ENCODE measurements around the gene KRTAP27-1.

KRTAP27-1 gene, protein sequence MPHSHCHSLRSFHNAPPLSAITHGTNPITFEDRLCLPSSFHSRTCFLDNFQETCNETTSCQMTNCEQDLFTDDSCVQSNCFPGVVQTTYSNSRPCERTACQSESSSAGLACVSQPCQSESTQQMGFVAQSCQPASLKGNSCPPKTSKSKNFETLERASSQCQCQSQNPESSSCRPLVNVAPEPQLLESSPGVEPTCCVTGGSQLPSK

DNA sequence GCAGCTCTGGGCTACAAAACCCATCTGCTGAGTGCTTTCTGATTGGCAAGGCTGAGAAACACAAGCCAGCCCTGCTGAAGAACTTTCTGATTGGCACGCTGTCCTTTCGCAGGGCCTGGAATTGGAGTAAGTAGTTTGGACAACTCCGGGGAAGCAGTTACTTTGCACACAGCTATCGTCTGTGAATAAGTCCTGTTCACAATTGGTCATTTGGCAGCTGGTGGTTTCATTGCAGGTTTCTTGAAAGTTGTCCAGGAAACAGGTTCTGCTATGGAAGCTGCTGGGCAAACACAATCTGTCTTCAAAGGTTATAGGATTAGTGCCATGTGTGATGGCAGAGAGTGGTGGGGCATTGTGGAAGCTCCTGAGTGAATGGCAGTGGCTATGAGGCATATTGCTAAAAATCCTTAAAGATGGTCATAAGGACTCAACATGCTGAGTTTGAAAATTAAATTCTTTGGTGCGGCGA, at the start of gene KRTAP27-1:
Gene KRTAP27-1, minus strand, starts transcription at position 419 of the 469 bp plus-strand sequence. Its CDS starts 26 bp downstream, at position 393.
- no peak for DNase-seq

DNA sequence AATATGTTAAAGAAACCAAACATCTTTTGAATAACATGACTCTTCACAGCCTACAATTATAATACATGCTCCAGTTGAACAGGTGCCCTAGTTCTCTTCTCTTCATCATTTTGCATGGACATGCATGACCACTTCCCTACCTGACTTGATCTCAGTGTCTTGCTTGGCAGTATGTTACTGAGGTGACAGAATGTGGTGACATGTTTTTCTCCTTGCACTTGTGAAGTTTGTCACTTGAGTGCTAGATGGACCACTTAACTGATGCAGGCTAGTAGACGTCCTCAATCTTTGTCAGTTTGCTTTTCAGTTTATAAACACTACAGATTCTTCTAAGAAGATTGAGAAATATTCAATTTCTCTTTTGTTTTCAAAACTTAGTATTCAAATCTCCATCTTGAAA, 44.7 kb upstream of the KRTAP27-1 start:
- no peak for DNase-seq

DNA sequence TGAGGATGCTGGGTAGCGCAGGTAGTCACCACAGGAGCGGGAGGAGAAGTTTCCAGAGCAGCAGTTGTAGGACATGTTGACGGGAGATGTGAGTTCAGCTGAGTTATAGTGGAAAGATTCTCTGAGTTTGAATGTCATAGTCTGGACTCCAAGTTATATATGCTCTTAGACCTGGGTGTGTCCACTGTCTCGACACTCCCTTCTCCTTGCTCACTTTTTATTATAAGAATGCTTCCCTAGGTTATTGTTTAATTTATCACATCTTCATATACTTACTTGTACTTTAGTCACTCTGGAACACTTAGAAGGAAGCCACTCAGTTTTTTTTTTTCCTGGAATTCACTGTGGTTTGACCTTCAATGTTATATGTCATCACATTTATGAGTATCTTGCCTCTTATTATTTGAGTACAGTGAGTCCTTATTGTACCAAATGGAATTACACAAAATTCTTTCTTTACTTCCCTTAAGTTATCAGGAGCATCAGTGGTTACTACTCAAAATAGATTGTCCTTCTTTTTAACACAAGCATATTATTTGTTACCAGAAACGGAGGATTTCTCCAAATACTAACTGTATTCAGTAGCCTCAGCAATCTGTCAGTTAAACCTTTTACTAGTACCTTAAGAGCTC, 34.8 kb upstream of the KRTAP27-1 start, which contains the start of gene KRTAP13-2:
Gene KRTAP13-2, minus strand, starts transcription at position 133 of the 632 bp plus-strand sequence. Its CDS starts 58 bp downstream, at position 75.
- no peak for DNase-seq

DNA sequence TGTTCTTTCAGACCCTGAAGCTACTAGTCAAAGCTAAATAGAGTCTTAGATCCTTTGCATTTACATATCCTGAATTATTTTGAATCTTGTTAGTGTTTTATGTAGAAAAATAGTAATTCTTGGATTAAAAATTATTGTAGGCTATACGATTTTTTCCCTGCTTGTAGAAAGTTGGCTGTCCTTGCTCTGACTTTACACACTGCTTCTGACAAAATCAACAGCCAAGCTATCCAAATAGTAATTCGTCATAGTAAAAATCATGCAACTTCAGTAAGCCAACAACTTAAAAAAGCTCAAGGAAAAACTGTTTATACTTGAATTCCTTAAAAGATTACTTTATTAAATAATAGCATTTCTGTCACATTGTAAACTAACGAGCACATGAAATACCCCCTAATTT, 18.4 kb upstream of the KRTAP27-1 start:
- no peak for DNase-seq

DNA sequence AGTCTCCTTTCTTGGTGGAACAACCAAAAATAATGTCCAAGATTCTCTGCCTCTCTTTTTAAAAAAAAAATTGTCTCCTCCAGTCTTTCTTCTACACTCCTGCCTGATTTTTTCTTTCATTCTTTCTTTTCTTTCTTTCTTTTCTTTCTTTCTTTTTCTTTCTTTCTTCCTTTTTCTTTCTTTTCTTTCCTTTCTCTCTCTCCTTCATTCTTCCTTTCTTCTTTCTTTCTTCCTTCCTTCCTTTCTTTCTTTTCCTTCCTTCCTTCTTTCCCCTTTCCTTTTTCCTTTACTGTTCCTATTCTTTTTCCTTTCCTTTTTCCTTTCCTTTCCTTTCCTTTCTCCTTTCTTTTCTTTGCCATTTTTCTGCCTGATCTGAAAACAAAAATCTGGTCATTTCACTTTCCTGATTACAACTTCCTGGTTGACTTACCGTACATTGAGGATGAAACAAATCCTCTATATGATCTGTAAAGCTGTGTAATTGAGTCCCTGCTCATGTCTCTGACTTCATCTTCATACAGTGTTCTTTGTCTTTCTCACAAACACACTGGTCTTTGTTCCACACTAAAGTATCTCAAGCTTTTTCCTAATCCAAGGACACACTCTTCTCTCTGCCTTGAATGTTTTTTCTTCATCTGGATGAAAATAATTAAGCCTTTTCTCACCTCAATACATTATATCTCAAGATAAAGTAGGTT, 17.0 kb upstream of the KRTAP27-1 start:
- DNase-seq = no peak

DNA sequence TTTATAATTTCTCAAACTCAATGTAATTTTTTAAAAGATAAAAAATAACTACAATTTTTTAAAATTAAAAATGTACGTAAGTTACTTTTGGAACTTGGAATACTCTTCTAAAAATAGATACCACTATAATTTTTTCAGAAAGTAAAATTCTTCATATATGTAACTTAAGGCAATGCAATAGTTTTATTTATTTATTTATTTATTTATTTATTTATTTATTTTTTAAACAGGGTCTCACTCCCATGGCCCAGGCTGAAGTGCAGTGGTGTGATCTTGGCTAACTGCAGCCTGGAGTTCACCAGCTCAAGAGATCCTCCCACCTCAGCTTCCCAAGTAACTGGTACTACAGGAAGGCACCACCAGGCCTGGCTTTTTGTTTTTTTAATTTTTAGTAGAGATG, 14.0 kb upstream of the KRTAP27-1 start:
- no peak for DNase-seq

DNA sequence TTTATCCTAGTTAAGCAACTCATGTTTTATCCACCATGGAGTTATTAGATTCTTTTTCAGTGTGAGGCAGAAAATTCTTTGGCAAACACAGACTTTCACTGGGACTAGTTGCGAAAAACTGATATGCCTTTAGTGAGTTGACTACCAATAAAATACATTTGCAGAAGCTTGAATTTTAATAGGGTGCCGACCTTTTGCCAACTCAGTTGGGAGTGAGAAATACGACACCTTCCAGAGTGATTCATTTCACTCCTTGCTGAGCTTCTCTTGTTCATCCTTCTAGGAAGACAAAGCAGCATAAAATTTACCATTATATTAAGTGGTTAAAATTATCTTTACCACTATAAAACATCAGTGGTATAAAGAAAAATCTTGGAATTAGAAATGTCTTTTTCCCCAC, 12.1 kb upstream of the KRTAP27-1 start:
- DNase-seq = no peak

DNA sequence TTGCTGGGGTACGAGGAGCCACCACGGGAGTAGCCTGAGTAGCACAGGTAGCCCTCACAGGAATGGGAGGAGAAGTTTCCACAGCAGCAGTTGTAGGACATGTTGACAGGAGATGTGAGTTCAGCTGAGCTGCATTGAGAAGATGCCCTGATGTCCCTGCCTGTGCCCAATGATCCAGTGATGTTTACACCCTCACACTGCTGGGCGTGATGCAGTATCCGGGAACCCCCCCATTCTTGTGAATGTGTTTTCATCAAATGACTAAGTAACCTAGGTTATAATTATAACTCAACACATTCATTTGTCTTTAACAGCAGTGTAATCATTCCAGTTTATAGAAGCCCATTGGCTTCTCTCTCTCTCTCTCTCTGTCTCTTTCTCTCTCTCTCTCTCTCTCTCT, 11.0 kb upstream of the KRTAP27-1 start, which contains the start of gene KRTAP23-1:
Gene KRTAP23-1, minus strand, starts transcription at position 101 of the 400 bp plus-strand sequence. Its CDS starts 0 bp downstream, at position 101.
- no peak for DNase-seq

DNA sequence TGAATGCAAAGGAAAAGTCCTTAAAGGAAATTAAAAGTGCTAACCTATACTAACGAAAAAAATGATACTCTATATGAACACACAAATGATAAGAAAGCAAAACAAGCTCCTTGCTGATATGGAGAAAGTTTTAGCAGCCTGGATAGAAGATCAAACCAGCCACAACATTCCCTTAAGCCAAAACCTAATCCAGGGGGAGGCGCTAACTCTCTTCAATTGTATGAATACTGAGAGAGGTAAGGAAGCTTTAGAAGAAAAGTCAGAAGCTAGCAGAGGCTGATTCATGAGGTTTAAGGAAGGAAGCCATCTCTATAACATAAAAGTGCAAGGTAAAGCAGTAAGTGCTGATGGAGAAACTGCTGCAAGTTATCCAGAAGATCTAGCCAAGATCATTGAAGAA, 7.5 kb upstream of the KRTAP27-1 start:
- DNase-seq = no peak

DNA sequence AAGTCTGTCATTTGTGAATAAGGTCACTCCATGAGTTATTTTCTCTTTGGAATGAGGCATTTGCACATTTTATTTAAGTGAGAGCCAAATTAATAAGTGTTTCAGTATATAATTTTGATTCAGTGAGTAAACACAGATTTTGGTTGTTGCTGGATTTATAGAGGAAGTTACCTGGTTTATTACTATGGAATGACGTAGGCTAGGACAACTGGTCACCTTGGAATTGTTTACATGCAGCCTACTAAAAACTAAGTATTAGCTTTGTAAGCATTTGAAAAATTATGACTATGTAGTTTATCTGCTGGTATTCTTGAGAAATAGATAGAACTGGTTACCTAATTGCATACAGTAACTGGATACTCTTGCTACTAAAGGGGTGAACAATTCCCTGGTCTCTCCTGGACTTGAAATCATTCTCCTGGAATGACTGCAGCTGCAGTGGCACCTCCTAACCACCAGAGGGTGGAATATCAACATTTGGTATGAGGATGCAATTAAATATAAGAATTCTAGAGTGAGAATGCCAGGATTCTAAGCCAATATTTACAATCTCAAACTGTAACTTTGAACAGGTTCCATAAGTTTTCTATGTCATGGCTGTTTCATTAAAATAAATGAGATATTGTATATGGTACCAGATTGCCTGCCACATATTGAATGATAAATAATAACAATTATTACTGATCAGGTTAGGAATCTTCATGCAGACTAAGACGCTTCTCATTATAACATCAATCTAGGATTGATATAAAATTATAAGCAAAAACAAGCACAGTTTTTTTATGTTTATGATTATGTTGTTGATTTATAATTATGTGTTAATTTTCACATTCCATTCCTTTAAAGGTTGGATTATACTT, 3.5 kb upstream of the KRTAP27-1 start:
- DNase-seq = peak; percentile 43 to 47

DNA sequence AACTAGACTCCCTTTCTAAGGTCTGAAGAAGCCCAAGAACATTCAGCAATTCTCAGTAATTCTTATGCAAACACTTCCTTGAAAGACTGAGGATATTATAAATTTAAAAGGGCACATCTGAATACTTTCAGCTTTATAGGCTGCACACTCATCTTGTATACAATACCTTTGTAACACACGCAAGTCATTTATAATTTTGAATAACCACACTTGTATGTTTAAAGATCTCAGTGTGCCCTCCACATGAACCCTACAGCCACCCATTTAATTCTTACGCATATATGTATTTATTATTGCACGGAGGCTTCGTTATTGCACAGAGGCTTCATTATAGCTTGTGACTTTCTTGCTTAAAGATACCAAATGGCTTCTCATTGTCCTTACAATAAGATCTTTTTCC, 1.2 kb upstream of the KRTAP27-1 start:
- no peak for DNase-seq

DNA sequence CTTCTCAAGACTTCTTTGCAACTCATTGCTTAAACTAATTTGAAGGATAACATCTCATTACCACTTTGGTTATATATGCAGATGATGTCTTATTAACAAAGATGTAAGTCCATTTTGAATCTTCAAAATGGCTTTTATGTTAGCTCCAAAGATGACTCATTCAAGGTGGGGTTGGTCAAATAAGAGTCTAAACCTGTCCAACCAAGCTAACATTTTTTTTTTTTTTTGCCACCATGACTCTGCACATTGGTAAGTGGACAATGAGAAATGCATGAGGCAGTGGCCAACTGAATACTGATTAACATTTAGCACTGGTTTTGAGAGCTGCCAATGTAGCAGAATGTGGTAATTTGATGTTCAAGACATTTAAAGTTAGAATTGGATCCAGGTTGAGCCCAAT, 278 bp upstream of the KRTAP27-1 start:
- no peak for DNase-seq

DNA sequence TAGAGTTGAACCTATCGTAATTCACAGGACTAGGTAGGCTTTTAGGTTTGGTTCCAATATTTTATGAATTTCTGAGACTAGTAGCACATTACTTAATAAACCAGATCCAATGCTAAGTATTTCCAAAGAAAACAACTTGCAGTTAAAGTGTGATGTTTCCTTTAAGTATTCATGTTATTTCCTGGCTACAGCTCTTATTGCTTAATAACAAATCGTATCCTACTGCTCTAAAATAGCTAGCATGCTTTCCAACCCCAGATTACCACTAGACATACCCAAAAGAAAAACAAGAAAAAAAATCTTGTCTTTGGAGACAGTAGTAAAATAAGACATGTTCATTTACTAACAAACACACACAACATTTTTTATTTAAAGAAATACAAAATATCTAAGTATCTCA, 898 bp downstream of the KRTAP27-1 start:
- no peak for DNase-seq

DNA sequence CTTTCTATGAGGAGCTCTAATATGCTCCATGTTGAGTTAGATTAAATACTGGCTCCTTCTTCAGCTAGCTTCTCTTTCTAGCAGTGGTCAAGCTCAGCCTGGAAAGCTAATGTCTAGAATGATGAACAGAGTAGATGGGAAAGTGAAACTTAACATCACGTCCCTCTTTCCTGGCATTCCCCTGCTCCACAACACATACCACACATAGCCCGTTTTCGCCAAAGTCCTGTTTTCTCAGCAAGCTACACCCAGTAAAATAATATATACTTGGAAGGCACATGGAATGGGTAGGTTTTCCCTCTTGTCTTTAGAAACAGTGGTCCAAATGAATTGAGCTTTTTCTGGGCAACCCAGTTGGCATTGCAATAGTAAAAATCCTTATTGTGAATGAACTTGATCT, 3.8 kb downstream of the KRTAP27-1 start:
- DNase-seq = no peak

DNA sequence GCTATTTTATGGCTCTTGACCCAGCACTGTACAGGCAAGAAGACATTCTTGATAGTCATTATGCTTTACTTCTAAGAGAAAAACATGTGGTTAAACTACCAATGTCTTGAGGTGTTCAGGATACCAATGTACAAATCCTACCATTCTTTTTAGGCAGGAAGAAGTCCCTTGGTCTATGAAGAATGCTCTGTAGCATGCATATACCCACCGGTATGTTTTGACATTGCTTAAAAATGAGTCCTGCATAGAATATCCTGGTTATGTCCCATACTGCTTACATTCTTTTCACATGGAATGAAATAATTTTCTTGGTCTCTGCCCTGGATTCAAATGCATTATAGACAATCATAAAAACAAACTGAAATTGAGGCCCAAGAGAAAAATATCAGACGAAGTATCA, 4.8 kb downstream of the KRTAP27-1 start:
- DNase-seq = no peak

DNA sequence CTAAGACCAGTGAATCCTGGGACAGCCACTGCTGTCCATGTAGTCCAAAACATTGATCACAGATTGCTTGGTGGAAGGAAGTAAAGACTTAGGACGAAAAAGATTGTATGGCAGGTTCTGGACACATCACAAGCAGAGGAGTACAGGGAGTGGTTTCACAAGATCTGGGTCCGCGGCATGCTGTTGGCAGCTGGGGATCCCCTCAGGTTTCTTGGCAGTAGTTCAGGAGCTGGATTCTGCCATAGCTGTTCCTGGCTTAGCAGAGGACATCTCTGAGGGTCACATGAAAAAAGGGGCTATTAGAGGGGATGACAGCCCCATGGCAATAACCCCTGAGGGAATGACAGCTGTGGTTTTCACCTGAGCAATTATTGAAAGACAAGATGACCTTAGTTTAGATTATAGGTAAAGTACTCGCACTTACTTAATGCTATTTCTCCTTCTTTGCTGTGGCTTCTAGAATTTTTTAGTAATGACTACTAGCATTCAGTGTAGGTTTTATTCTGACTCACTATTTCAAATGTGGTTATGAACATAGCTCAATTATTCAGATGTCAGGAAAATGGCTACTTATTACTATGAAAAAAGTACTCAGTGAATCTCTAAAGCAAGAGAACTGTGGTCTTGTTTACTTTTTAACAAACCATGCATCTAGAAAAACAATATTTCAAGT, 8.2 kb downstream of the KRTAP27-1 start:
- DNase-seq = no peak

DNA sequence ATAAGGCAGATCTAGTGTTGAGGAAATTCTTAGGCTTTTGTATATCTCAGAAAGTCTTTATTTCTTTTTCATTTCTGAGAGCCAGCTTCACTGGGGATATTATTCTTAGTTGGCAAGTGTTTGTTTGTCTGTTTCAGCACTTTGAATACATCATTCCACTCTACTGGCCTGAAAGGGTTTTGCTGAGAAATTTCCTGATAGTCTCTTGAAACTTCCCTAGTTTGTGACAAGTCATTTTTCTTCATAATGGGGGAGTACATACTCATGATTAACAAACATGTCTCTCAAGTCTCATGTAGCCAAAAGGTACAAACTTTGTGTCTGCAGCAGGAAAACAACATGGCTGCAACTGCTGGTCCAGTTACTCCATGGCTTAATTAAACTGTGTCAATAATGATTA, 11.1 kb downstream of the KRTAP27-1 start:
- no peak for DNase-seq

DNA sequence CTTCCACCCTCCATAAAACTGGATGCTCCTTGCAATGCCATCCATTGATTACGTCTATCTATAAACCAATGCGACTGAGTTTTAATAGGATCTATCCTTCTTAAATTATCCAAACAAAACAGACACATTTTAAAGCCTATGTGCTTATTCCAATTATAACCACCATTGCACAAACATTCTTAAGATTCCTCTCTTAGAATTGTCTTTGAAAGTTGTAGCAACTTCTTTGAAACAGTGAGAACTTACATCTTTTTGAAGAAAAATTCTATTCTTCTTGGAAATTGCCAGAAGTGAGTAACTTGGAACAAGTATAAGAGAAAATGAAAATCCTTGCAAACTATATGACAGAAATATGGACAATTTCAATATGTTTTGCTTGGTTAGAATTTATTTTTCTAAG, 17.3 kb downstream of the KRTAP27-1 start, which contains the start of gene KRTAP26-1:
Gene KRTAP26-1, minus strand, starts transcription at position 101 of the 400 bp plus-strand sequence. CDS start 280 bp downstream, outside the sequence.
- no peak for DNase-seq

DNA sequence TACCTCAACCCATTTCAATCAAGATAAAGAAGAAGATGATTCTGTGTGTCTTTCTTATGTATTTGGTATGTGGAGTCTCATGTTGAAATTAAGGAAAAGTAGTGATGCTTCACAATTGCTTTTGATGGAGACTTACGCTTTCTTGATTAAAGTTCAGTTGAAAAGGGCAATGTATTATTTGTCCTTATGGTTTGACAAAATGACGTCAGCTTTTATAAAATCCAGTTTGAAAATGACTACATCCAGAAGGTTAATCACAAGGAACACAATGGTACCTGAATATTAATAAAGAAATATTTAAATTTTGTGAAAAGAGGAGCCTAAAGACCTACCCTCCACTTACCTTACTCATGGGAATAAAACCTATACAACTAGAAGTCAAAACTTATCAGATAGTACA, 21.8 kb downstream of the KRTAP27-1 start:
- DNase-seq = no peak

DNA sequence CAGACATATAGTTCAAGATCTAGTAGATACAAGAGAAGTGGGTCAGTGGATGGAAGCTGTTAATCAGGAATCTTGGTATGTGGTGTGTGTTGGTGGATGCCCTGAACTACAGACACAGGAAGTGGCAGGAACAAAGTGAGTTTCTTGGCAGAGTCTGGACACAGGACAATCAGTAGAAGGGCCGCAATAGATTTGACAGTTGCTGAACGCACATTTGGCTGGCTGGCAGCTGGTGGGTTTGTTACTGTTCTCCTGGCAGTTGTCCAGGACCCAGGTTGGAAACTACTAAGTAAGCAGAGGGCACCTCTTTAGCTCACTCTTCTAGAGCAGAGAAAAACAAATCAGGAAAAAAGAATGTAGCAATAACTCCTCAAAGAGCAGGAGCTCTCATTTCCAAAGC, 30.6 kb downstream of the KRTAP27-1 start:
- no peak for DNase-seq

DNA sequence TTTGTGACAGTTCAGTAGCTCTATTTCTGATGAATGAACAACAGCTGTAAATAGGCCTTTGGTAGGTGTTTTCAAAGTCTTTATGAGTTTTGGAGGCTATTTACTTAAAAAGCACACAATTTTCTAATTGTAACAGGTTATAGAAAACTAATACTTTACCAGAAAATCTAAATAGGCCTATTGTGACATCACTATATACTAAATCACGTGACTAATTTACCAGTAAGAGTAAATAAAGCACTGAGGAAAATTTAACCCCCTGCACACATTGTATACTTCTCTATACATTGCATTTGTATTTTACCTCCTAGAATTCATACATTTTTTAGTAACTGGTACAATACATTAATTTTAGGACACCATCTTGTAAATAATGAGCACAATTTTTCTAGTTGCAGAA, 32.4 kb downstream of the KRTAP27-1 start:
- DNase-seq = no peak

DNA sequence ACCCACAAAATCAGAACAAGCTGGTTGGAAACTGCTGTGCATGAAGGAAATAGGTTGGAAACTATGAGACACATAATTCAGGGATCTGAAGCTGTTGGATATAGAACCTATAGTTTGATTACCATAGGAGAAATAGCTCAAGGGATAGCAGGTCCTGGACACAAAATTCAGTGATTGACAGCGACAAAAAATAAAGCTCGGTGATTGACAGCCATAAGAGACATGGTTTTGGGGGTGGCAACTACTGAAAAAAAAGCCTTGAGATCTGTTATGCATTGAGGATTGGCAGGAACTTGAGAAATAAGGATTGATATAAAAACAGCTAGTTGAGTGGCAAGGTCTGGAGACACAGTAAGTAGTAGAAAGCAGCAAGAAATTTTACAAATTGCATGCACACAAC, 48.3 kb downstream of the KRTAP27-1 start, which contains the start of gene KRTAP25-1:
Gene KRTAP25-1, minus strand, starts transcription at position 300 of the 400 bp plus-strand sequence. Its CDS starts 24 bp downstream, at position 276.
- no peak for DNase-seq

All from activated T-cell treated with anti-CD3 and anti-CD28 coated beads, Interleukin-2, amount 50 U/mL, for 48 hours (primary cell).